ENCODE measurements around the gene PDZD2.
"Not testable (repeated sequence)": the region's sequence is repeated elsewhere in the genome, so short reads cannot be mapped to it uniquely, and the experiment has no call there.

The PDZD2 gene

GRCh38 chr5:31638748-31639418, at the start of gene PDZD2:
TSS of gene PDZD2 (plus strand) at chr5:31639131.
- H3K4me3 ChIP-seq (ENCODE audit: low read depth, low read length): peak within 1 kb of the TSS; percentile 64

DNA sequence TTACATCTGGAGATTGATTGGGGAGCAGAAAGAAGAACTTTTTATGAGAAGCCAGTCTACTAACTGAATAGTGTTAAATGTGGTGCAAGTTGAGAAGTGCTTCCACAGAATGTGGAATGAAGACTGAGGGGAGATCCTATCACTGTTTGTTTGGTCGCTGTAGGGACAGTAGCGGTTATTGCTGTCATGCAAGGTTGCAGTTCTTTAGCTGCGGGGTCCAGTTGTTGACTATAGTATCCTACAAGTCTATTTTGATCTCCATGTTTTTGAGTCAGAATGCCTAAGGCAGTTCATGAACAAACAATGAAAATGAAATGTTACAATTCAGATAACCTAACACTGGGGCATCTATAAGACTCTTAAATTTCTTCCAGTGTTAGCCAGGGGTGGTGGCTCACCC, 45.3 kb upstream of the PDZD2 start:
- H3K4me3 ChIP-seq (ENCODE audit: low read depth, low read length): no peak overlapping the region
- no peak for TF ChIP-seq CTCF (IDR thresholded peaks at IDR 0.05; ENCODE audit: low read depth, low read length)

More at GRCh38 chr5:31638748-31639418, at the start of gene PDZD2:
- TF ChIP-seq CTCF (IDR thresholded peaks at IDR 0.05; ENCODE audit: low read depth, low read length): peak; percentile 25

DNA sequence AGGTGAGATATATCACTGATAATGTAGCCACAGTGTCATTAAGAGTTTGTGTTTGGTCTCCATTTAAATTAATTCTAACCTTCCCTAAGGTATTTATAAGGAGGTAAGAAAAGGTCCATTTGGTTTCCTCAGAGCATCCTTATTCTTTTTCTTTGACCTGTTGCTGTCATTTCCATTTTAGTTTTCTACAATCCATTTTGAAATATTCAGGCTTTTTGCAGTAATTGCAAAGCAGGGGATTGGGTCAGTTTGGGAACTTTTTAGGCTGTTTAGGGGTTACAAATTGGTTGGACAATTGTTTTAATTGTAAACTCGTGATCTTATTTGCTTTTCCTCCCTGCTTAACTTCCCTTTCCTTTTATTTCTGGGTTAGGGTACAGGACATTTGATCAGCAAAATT, 42.6 kb upstream of the PDZD2 start:
- H3K4me3 ChIP-seq (ENCODE audit: low read depth, low read length): no peak overlapping the region
- no peak for TF ChIP-seq CTCF (IDR thresholded peaks at IDR 0.05; ENCODE audit: low read depth, low read length)

- TF ChIP-seq CTCF (IDR thresholded peaks at IDR 0.05; ENCODE audit: low read depth, low read length): no peak
- no peak overlapping the region for H3K4me3 ChIP-seq (ENCODE audit: low read depth, low read length)
Measured at GRCh38 chr5:31598640-31599611, 40.0 kb upstream of the PDZD2 start.

DNA sequence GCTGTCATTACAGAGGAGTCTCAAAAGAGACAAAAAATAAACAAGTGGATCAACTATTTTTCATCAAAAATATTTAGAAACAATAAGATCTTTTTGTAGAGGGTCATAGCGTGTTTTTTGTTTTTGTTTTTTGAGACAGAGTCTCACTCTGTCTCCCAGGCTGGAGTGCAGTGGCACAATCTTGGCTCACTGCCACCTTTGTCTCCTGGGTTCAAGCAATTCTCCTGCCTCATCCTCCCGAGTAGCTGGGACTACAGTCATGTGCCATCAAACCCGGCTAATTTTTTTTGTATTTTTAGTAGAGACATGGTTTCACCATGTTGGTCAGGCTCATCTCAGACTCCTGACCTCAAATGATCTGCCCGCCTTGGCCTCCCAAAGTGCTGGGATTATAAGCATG, 36.6 kb upstream of the PDZD2 start:
- not testable (repeated sequence) for H3K4me3 ChIP-seq (ENCODE audit: low read depth, low read length)

GRCh38 chr5:31604240-31604639, 34.7 kb upstream of the PDZD2 start:
- H3K4me3 ChIP-seq (ENCODE audit: low read depth, low read length): no peak overlapping the region
- no peak for TF ChIP-seq CTCF (IDR thresholded peaks at IDR 0.05; ENCODE audit: low read depth, low read length)

GRCh38 chr5:31604644-31605043, 34.3 kb upstream of the PDZD2 start:
- no peak overlapping the region for H3K4me3 ChIP-seq (ENCODE audit: low read depth, low read length)
- no peak for TF ChIP-seq CTCF (IDR thresholded peaks at IDR 0.05; ENCODE audit: low read depth, low read length)

Measured in WI38 (cell line).